Measurements from ENCODE around the gene ADAM10. TPM values are rescaled to one million over a fixed set of nuclear protein-coding genes. Genes with fewer than 3 reads are reported as not detected.
"Not testable (repeated sequence)": the region's sequence is repeated elsewhere in the genome, so short reads cannot be mapped to it uniquely, and the experiment has no call there.

The ADAM10 gene
- total RNA-seq, 6 experiments from 2014 or later, result 155 to 227 (median 196) TPM

DNA sequence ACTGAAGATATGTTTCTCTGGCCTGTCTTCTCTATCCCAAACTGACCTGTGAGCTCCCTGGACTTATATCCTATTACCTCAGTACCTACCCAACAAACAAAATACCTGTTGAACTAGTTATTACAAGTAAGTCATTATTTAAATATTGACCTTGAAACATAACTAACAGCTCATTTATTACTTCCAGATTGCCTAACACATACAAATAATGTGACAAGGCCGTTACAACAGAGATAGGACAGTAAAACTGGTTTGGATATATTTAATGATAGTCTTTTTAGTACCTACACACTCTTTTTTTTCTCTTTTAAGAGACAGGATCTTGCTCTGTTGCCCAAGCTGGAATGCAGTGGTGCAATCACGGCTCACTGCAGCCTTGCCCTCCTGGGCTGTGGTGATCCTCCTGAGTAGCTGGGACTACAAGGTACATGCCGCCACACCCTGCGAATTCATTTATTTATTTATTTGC is 145.0 kb downstream of the ADAM10 start:
- Mint-ChIP-seq H3K27me3 (ENCODE audit: insufficient read depth) (no peaks in the 10 kb centered on the region), H3K9me3 (no peaks in the 10 kb centered on the region), H3K4me1 (ENCODE audit: low read depth) (peaks cover 23% of the 10 kb centered on the region), H3K36me3 (ENCODE audit: low read depth) (peaks cover 23% of the 10 kb centered on the region), H3K27ac (no peak overlapping the region), H3K4me3 (no peak overlapping the region; the same call in 1 of the 2 replicates)
- TF ChIP-seq, protein P1, sequence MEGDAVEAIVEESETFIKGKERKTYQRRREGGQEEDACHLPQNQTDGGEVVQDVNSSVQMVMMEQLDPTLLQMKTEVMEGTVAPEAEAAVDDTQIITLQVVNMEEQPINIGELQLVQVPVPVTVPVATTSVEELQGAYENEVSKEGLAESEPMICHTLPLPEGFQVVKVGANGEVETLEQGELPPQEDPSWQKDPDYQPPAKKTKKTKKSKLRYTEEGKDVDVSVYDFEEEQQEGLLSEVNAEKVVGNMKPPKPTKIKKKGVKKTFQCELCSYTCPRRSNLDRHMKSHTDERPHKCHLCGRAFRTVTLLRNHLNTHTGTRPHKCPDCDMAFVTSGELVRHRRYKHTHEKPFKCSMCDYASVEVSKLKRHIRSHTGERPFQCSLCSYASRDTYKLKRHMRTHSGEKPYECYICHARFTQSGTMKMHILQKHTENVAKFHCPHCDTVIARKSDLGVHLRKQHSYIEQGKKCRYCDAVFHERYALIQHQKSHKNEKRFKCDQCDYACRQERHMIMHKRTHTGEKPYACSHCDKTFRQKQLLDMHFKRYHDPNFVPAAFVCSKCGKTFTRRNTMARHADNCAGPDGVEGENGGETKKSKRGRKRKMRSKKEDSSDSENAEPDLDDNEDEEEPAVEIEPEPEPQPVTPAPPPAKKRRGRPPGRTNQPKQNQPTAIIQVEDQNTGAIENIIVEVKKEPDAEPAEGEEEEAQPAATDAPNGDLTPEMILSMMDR (IDR thresholded peaks at IDR 0.05), result no peak
- DNase-seq, result no peak

DNA sequence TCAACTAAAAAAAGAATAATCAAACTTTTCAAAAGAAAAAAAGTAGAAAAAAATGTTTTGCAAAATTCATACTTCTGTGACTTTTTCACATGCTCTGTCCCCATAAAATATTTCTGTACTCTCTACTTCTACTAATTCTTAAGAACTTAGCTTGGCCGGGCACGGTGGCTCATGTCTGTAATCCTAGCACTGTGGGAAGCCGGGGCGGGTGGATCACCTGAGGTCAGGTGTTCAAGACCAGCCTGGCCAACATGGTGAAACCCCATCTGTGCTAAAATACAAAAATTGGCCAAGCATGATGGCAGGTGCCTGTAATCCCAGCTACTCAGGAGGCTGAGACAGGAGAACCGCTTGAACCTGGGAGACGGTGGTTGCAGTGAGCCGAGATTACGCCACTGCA is 145.6 kb downstream of the ADAM10 start:
- H3K9me3 Mint-ChIP-seq, H3K27ac Mint-ChIP-seq, H3K4me3 Mint-ChIP-seq: not testable (repeated sequence)

DNA sequence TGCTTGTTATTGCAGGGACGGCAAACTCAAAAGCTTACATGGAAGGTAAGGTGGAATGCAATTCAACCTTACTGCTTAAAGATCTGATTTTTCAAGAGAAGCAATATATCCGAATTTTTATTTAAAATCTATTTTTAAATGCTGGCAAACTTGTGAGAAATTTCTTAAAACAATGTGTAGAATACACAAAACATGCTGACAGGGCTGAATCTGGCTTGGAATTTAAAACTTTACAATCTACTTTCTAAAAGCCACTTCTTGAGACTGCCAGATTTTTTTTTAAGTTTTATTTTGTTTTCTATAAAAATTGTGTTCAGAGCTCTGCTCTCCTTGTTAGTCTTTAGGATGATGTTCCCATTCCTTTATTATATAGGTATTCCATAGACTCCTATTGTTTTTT is 146.7 kb downstream of the ADAM10 start:
- no peak for DNase-seq
- no peak overlapping the region for H3K27ac Mint-ChIP-seq
- TF ChIP-seq, protein P1 (IDR thresholded peaks at IDR 0.05), result no peak
- peaks cover 7% of the 10 kb centered on the region for H3K4me1 Mint-ChIP-seq (ENCODE audit: low read depth)
- H3K36me3 Mint-ChIP-seq (ENCODE audit: low read depth), result peaks cover 19% of the 10 kb centered on the region
- H3K9me3 Mint-ChIP-seq, result no peaks in the 10 kb centered on the region
- H3K4me3 Mint-ChIP-seq, result no peak overlapping the region
- no peaks in the 10 kb centered on the region for H3K27me3 Mint-ChIP-seq (ENCODE audit: insufficient read depth)

More for the DNA sequence above, 145.6 kb downstream of the ADAM10 start:
- Mint-ChIP-seq H3K36me3 (ENCODE audit: low read depth) (peaks cover 22% of the 10 kb centered on the region), H3K4me1 (ENCODE audit: low read depth) (peaks cover 18% of the 10 kb centered on the region)
- H3K27me3 Mint-ChIP-seq (ENCODE audit: insufficient read depth); DNase-seq: not testable (repeated sequence)

DNA sequence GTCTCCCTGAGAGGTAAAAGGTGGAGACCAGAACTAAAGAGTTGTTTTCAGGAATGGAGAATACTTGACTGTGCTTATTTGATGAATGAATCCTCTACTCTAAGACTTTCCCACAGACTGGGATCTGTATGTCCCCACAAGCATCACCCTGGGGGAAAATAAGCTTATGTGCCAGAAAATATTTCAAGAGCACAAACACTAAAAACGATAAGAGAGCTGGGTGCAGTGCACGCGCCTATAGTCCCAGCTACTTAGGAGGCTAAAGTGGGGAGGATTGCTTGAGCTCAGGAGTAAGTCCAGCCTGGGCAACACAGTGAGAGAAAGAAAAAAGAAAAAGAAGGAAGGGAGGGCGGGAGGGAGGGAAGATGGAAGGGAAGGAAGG is 150.7 kb downstream of the ADAM10 start:
- TF ChIP-seq, protein P1 (IDR thresholded peaks at IDR 0.05), result no peak
- Mint-ChIP-seq H3K9me3 (no peaks in the 10 kb centered on the region), H3K4me3 (no peak overlapping the region), H3K27me3 (ENCODE audit: insufficient read depth) (no peaks in the 10 kb centered on the region), H3K36me3 (ENCODE audit: low read depth) (peaks cover 32% of the 10 kb centered on the region), H3K27ac (no peak overlapping the region), H3K4me1 (ENCODE audit: low read depth) (no peaks in the 10 kb centered on the region)
- no peak for DNase-seq

DNA sequence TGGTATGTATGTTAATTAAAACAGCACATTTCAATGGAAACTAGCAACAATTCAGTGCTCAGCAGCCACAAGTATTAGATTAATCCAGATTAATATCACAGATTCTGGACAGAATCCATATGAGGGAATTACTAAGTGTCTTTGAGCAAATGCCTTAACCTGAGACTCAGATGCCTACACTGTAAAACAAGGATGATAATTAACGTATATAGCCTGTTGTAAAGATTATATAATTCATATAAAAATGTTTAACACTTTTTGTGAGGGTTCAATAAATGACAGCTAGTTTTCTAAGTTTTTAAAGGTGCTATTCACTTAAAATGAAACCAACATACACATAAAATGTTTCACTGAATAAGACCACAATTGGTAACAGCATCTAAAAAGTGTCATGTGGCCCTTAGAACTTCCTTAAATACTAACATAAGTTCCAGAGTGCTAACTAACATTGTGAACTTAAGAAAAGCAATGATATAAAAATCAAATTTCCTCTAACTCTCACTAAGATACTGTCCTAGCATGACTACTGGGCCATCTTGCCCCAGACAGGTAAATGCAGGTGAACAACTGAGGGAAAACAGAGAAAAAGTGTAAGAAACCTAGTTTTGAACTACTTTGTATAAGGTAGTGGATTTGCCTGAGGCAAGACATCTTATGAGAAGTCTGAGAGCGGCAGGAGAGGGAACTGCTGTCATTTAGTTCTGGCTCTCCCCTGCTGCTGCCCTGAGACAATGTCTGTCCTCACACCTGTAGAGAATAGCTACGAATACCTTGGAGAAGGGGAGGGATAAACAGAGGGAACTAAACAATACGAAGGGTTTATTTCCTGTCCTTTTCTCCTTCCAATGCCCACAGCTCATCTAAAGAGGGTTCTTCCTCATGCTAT is 151.3 kb downstream of the ADAM10 start:
- Mint-ChIP-seq H3K27ac (no peak overlapping the region; the same call in 1 of the 2 replicates), H3K4me1 (ENCODE audit: low read depth) (no peaks in the 10 kb centered on the region), H3K36me3 (ENCODE audit: low read depth) (peaks cover 32% of the 10 kb centered on the region), H3K9me3 (no peaks in the 10 kb centered on the region), H3K4me3 (no peak overlapping the region), H3K27me3 (ENCODE audit: insufficient read depth) (no peaks in the 10 kb centered on the region)
- DNase-seq, result no peak
- TF ChIP-seq, protein P1 (IDR thresholded peaks at IDR 0.05), result no peak
